H1 (cell line): Measurements from ENCODE around the gene SLC44A1. TPM values are rescaled to one million over a fixed set of nuclear protein-coding genes. Genes with fewer than 3 reads are reported as not detected.

Source experiments
- polyA plus RNA-seq, 7 experiments: library from polyadenylated mRNA; depleted of rRNA in 3 of 7; stranded (reverse) in 5 of 7; unstranded in 2 of 7; fragments of >200 nt in 5 of 7; fragments of 200-250 nt in 2 of 7; gene quantifications; 1 replicate in 5 of 7; 2 replicates in 1 of 7; 4 replicates in 1 of 7; pipeline versions ENCODE4 v1.2.1 to v1.2.3, GENCODE V29; 2011 to 2013; ENCODE audit warnings: missing spikeins in 2 of 7, mixed read lengths in 2 of 7
- total RNA-seq: library from RNA; stranded (reverse); fragmentation: NEBNext Ultra II Directional; extraction: Animal tissue kit (Norgen Biotek cat#: 25700); gene quantifications from 2 replicates; pipeline ENCODE4 v1.2.1, GENCODE V29; 2021
- TF ChIP-seq, protein P1 (sequence below): fragments of 300-600 bp; sonication (generic); IDR thresholded peaks from 2 replicates; pipeline ENCODE4 v1.7.1; 2012; ENCODE audit warnings: low read length, moderate library complexity, mild to moderate bottlenecking, inconsistent platforms; ENCODE audit not compliant: insufficient replicate concordance

The SLC44A1 gene
- total and polyA plus RNA-seq, 2 of the 8 experiments (the other 6 are each of a cell fraction or from before 2014, with no cell fraction given) = 30.5 to 71.2 TPM

DNA sequence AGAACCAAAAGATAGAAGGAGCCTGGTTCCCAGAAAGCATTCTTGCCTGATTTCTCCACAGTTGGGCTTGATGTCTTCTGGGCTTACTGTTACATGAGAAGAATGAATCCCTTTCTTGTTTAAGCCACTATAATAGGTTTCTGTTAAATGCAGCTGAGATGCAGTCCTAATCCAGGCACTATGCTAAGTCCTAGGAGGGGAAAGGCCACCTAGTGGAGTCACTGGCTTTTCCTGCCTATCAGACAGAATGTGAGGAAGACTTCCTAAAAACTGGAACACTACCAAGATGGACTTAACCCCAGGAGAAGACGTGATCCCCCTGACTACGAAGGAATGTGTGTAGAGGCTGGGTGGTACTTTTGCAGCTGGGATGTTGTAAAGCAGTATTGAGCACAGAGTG, 169.1 kb downstream of the SLC44A1 start (continued):
- TF ChIP-seq, protein P1, sequence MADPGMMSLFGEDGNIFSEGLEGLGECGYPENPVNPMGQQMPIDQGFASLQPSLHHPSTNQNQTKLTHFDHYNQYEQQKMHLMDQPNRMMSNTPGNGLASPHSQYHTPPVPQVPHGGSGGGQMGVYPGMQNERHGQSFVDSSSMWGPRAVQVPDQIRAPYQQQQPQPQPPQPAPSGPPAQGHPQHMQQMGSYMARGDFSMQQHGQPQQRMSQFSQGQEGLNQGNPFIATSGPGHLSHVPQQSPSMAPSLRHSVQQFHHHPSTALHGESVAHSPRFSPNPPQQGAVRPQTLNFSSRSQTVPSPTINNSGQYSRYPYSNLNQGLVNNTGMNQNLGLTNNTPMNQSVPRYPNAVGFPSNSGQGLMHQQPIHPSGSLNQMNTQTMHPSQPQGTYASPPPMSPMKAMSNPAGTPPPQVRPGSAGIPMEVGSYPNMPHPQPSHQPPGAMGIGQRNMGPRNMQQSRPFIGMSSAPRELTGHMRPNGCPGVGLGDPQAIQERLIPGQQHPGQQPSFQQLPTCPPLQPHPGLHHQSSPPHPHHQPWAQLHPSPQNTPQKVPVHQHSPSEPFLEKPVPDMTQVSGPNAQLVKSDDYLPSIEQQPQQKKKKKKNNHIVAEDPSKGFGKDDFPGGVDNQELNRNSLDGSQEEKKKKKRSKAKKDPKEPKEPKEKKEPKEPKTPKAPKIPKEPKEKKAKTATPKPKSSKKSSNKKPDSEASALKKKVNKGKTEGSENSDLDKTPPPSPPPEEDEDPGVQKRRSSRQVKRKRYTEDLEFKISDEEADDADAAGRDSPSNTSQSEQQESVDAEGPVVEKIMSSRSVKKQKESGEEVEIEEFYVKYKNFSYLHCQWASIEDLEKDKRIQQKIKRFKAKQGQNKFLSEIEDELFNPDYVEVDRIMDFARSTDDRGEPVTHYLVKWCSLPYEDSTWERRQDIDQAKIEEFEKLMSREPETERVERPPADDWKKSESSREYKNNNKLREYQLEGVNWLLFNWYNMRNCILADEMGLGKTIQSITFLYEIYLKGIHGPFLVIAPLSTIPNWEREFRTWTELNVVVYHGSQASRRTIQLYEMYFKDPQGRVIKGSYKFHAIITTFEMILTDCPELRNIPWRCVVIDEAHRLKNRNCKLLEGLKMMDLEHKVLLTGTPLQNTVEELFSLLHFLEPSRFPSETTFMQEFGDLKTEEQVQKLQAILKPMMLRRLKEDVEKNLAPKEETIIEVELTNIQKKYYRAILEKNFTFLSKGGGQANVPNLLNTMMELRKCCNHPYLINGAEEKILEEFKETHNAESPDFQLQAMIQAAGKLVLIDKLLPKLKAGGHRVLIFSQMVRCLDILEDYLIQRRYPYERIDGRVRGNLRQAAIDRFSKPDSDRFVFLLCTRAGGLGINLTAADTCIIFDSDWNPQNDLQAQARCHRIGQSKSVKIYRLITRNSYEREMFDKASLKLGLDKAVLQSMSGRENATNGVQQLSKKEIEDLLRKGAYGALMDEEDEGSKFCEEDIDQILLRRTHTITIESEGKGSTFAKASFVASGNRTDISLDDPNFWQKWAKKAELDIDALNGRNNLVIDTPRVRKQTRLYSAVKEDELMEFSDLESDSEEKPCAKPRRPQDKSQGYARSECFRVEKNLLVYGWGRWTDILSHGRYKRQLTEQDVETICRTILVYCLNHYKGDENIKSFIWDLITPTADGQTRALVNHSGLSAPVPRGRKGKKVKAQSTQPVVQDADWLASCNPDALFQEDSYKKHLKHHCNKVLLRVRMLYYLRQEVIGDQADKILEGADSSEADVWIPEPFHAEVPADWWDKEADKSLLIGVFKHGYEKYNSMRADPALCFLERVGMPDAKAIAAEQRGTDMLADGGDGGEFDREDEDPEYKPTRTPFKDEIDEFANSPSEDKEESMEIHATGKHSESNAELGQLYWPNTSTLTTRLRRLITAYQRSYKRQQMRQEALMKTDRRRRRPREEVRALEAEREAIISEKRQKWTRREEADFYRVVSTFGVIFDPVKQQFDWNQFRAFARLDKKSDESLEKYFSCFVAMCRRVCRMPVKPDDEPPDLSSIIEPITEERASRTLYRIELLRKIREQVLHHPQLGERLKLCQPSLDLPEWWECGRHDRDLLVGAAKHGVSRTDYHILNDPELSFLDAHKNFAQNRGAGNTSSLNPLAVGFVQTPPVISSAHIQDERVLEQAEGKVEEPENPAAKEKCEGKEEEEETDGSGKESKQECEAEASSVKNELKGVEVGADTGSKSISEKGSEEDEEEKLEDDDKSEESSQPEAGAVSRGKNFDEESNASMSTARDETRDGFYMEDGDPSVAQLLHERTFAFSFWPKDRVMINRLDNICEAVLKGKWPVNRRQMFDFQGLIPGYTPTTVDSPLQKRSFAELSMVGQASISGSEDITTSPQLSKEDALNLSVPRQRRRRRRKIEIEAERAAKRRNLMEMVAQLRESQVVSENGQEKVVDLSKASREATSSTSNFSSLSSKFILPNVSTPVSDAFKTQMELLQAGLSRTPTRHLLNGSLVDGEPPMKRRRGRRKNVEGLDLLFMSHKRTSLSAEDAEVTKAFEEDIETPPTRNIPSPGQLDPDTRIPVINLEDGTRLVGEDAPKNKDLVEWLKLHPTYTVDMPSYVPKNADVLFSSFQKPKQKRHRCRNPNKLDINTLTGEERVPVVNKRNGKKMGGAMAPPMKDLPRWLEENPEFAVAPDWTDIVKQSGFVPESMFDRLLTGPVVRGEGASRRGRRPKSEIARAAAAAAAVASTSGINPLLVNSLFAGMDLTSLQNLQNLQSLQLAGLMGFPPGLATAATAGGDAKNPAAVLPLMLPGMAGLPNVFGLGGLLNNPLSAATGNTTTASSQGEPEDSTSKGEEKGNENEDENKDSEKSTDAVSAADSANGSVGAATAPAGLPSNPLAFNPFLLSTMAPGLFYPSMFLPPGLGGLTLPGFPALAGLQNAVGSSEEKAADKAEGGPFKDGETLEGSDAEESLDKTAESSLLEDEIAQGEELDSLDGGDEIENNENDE = no peak
- TF ChIP-seq, all 59 proteins: peak for 2
